AG08396 (cell line): Measurements from ENCODE around the gene BLOC1S4.
"Not testable (repeated sequence)": the region's sequence is repeated elsewhere in the genome, so short reads cannot be mapped to it uniquely, and the experiment has no call there.

Source experiments
- DNase-seq: peaks from one replicate; pipeline ENCODE4 v3.0.0; 2012; ENCODE audit warnings: low spot score, mixed read lengths

The BLOC1S4 gene, protein sequence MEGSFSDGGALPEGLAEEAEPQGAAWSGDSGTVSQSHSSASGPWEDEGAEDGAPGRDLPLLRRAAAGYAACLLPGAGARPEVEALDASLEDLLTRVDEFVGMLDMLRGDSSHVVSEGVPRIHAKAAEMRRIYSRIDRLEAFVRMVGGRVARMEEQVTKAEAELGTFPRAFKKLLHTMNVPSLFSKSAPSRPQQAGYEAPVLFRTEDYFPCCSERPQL

DNA sequence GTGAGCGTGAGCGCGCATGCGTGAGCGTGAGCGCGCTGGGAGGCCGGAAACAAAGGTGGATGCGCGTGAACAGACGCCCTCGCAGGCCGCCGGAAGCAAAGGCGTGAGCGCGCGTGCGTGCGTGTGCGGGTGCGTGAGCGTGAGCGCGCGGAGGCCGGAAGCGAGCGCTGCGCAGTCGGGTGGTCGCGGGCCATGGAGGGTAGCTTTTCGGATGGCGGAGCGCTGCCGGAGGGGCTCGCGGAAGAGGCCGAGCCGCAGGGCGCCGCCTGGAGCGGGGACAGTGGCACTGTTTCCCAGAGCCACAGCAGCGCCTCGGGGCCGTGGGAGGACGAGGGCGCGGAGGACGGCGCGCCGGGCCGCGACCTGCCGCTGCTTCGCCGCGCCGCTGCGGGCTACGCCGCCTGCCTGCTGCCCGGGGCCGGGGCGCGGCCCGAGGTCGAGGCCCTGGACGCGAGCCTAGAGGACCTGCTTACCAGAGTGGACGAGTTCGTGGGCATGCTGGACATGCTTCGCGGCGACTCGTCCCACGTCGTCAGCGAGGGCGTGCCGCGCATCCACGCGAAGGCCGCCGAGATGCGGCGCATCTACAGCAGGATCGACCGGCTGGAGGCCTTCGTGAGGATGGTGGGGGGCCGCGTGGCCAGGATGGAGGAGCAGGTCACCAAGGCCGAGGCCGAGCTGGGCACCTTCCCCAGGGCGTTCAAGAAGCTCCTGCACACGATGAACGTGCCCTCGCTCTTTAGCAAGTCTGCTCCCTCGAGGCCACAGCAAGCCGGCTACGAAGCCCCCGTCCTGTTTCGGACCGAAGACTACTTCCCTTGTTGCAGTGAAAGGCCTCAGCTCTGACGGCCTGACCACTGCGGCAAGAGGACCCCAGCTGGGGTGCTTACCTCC, at the start of gene BLOC1S4:
Gene BLOC1S4 (plus strand): TSS at position 157 of the 894 bp plus-strand sequence. CDS start 36 bp downstream, at position 193.
- DNase-seq, result peak; percentile 97

- peak; percentile 74 for DNase-seq
These were observed 47.6 kb upstream of the BLOC1S4 start for GRCh38 chr4:6668391-6668790.

DNA sequence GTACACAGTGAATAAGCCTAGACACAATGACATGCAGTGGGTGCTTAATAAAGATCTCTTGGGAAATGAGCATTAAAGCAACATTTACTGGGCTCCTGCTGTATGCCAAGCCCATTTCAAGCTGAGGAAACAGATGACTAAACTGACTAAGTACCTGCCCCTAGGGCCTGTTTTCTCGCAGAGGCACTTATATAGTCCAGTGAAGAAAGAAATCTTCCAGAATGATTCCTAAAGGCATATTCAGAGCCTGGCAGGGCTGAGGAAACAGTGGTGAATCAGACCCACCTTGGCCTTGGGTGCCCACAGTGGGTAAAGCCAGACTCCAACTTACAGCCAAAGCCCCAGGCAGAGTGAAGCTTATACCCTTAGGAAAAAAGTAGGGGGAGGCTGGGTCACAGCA, 44.3 kb upstream of the BLOC1S4 start:
- no peak for DNase-seq

DNA sequence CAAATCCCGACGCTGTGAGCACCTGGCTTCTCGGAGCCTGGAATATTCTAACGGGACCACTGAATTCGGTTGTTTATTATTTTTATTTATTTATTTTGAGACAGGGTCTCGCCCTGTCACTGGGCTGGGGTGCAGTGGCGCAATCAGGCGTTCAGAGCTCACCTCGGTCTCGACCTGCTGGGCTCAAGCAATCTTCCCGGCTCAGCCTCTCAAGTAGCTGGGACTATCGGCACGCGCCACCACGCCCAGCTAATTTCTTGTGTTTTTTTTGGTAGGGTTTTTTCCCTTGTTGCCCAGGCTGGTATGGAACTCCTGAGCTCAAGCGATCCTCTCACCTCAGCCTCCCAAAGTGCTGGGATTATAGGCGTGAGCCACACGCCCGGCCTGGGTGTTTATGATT, 43.8 kb upstream of the BLOC1S4 start:
- DNase-seq, result no peak

DNA sequence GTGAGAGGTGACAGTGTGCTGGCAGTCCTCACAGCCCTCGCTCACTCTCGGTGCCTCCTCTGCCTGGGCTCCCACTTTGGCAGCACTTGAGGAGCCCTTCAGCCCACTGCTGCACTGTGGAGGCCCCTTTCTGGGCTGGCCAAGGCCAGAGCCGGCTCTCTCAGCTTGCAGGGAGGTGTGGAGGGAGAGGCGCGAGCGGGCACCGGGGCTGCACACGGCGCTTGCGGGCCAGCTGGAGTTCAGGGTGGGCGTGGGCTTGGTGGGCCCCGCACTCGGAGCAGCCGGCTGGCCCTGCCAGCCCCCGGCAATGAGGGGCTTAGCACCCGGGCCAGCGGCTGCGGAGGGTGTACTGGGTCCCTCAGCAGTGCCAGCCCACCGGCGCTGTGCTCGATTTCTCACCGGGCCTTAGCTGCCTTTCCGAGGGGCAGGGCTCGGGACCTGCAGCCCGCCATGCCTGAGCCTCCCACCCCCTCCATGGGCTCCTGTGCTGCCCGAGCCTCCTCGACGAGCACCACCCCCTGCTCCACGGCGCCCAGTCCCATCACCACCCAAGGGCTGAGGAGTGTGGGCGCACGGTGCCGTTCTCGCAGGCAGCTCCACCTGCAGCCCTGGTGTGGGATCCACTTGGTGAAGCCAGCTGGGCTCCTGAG, 43.3 kb upstream of the BLOC1S4 start:
- DNase-seq, result not testable (repeated sequence)

- not testable (repeated sequence) for DNase-seq
These were observed 42.7 kb upstream of the BLOC1S4 start for GRCh38 chr4:6673191-6673659.

GRCh38 chr4:6673660-6674499, 42.1 kb upstream of the BLOC1S4 start:
- peak; percentile 100 for DNase-seq

- DNase-seq, result no peak
These were observed 41.3 kb upstream of the BLOC1S4 start for GRCh38 chr4:6674500-6675149.

DNA sequence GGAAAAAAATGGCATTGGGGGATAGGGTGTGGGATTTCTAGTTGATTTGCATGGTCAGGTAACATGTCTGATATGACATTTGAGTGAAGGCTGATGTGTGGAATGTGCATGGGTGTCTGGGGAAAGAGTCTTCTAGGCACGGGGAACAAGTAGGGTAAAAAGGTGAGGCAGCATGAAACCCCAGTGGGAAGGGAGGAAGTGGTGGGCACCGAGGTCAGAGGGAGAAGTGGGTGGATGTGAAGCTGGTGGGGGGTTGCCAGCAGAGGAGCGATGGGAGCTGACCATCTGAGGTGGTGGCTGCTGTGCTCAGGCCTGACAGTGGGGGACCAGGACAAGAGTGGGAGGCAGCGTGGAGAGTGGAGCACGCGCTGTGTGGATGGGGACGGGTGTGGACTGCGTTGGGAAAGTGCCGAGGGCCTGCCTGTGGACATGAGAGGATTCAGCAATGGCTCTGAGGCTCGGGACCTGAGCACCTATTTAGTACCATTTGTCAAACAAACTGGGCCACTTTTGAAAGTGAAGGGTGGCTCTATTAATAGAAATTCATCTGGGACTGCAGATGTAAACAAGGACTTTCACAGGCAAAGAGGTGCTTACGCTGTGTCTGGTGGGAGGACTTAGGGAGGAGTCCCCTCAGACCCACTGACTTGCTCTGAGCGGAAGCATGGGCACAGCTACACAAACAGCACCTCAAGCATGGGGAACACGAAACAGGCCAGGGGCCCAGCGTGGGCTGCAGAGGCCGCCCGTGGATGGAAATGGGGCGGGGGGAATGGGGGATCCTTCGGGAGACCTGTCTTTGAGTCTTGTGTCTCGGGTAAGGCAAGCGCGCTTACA, 39.0 kb upstream of the BLOC1S4 start:
- no peak for DNase-seq

GRCh38 chr4:6680372-6681034, 35.5 kb upstream of the BLOC1S4 start:
- no peak for DNase-seq

- DNase-seq, result no peak
These were observed 34.8 kb upstream of the BLOC1S4 start for GRCh38 chr4:6681191-6681590.

GRCh38 chr4:6682862-6683590, 32.9 kb upstream of the BLOC1S4 start:
- DNase-seq, result no peak

DNA sequence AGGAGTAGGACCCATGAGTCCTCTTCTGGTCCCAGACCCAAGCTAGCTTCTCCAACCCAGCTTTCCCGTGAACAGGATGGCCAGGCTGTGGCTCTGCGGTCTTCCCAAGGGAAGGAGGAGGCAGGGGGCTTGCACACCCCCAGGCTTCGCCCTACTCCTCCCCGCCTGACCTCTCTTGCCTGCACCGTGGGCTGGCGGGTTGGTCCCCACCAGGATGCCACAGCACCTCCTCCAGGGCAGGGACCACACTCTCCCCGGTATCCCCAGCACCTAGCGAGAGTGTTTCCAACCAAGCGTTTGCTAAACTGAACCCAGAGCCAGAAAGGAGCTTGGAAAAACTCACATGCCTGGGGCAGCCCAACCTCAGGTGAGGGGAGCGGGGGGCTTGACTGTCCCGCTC, 31.3 kb upstream of the BLOC1S4 start:
- DNase-seq, result no peak

GRCh38 chr4:6686104-6686787, 29.7 kb upstream of the BLOC1S4 start:
- no peak for DNase-seq

DNA sequence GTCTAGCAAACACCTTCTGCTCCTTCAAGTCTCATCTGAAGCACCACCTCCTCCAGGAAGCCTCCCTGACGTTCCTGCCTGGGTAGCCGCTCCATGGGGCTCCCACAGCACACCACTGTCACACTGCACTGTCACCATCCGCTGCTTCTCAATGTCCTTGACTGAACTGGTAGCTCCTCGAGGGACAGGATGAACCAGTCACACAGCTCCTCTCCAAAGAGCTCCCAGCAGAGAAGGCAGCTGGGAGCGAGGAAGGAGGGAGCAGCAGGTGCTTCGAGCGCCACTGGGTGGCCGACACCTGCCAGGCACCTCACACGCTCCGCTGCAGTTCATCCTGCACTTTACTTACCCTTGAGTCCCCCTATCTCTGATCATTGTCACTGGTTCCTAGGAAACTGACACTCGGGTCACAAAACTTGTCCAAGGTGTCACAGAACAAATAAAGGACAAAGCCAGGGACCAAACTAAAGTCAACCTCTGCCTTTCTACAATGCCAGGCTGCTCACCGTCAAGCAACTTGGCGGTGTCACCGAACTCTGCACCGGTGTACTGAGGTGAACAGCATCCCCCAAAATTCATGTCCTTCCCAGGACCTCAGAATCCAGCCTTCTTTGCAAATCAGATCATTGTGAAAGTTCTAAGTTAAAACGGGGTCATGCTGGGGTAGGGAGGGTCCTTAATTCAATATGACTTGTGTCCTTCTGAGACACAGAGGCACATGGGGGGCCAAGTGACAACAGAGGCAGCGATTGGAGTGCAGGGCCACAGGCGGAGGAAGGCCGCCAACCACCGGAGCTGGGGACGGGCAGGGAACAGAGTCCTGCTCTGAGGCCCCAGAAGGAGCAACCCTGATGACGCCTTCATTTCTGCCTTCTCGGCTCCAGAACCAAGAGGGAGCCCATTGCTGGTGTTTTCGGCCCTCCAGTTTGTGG, 27.8 kb upstream of the BLOC1S4 start:
- DNase-seq, result no peak

DNA sequence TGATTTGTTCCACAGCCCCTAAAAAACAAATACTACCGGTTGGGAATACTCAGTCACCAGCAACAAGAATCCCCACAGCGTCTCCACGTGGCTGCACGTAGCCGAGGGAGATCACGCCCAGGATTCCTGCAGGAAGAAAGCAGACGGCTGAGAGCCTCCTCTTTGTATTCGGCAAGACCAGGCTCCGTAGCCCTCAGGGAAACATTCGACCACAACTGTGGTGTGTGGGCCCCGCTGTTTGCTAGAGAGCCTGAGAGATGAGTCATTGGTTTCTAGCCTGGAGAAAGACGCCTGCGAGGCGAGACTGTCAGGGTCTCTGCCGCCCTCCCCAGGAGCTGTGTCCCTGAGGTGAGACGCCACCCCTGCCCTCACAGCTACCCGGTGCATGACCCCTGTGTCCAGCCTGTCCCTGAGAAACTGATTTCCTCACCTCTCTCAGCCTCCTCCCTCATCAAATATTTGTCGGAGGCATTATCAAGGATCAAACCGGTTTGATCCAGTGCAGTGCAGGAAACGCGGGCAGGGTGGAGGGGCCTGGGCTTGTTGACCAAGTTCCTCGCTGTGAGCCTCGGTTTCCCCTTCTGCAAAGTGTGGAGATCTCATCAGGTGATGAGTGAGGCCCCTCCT, 27.0 kb upstream of the BLOC1S4 start:
- DNase-seq, result peak; percentile 88

DNA sequence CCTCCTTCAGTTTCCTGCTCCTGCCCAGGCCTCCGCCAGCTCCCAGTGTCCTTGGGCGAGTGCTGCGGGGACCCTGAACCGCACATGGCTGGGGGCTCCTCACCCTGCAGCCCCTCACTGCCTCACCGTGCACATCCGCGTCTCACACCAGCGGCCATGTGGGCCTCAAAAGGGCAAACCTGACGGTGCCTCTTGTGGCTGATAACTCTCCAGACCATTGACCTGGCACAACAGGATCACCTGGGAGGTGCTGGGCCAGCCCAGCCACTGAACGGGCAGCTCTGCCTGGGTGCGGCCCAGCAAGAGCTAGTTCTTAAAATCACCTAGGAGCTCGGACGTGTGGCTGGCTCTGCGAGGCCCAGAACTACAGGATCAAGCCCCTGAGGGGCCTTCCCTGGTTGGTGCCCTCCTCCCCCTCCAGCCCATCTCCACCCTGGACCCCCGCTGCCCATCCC, 26.4 kb upstream of the BLOC1S4 start:
- DNase-seq, result no peak
